MV-4-11 (cell line): ENCODE results near the gene RABGGTA.
A peak's percentile ranks its signal among the peaks of the same experiment; 100 is the strongest.
"Not testable (repeated sequence)": the region's sequence is repeated elsewhere in the genome, so short reads cannot be mapped to it uniquely, and the experiment has no call there.

Source experiments
- DNase-seq: peaks from one replicate; lab custom pipeline; 2025; lab: John Stamatoyannopoulos, UW

RABGGTA gene

GRCh38 chr14:24240110-24240918 lies 31.1 kb downstream of the RABGGTA start:
- DNase-seq, result no peak

DNA sequence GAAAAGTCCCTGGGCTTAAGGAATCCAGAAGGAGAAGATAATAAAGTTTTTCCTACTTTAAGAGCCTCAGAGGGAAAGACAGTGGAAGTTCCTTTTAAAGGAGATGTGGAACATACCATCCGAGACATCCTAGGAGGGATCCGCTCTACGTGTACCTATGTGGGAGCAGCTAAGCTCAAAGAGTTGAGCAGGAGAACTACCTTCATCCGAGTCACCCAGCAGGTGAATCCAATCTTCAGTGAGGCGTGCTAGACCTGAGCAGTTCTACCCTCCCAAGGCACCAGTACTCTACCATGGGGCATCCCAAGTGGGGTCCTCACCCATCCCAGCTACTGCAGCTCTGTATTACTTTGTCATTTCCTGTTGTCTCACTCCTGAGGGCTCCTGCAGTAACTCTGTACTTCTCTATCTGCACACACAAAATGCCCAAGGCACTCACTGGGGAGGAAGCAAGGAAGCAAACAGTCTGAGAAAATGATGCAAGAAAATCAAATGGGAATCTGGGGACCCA lies 32.8 kb downstream of the RABGGTA start:
- DNase-seq, result no peak

DNA sequence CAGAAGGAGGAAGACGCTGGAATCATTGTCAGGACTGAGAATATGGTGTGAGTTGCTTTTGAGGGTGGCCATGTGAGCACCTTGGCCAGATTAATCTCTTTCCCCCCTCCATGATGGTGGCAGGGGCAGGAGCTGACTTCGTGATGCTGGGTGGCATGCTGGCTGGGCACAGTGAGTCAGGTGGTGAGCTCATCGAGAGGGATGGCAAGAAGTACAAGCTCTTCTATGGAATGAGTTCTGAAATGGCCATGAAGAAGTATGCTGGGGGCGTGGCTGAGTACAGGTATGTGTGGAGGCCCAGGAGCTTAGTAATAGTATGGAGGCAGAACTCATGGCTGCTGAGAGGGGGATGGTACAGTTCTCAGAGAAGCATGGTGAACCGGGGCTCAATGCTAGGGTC lies 33.3 kb downstream of the RABGGTA start:
- no peak for DNase-seq

DNA sequence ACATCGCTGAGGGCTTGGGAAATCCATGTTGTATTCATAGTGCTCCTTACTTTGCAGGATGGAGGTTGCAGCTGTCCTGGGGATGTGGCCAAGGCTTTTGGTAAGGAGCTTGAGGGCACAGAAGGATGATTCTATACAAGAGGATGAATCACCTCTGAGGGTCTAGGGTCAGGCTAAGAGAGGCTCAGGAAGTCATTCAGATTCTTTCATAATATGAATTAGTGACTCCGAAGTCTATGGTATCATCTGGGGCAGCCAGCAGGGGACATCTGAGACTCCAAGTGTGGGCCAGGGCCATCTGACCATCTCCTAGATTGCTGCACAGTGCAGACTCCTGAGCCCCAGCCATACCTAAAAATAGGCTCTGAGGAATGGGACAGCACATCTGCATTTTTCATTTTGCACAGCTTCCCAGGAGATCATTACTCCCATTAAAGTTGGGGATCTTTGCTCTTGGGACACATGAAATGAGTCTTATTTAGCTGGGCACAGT lies 33.9 kb downstream of the RABGGTA start:
- no peak for DNase-seq

GRCh38 chr14:24236689-24237462 lies 34.5 kb downstream of the RABGGTA start:
- DNase-seq, result no peak

GRCh38 chr14:24235804-24236688 lies 35.4 kb downstream of the RABGGTA start:
- no peak for DNase-seq

DNA sequence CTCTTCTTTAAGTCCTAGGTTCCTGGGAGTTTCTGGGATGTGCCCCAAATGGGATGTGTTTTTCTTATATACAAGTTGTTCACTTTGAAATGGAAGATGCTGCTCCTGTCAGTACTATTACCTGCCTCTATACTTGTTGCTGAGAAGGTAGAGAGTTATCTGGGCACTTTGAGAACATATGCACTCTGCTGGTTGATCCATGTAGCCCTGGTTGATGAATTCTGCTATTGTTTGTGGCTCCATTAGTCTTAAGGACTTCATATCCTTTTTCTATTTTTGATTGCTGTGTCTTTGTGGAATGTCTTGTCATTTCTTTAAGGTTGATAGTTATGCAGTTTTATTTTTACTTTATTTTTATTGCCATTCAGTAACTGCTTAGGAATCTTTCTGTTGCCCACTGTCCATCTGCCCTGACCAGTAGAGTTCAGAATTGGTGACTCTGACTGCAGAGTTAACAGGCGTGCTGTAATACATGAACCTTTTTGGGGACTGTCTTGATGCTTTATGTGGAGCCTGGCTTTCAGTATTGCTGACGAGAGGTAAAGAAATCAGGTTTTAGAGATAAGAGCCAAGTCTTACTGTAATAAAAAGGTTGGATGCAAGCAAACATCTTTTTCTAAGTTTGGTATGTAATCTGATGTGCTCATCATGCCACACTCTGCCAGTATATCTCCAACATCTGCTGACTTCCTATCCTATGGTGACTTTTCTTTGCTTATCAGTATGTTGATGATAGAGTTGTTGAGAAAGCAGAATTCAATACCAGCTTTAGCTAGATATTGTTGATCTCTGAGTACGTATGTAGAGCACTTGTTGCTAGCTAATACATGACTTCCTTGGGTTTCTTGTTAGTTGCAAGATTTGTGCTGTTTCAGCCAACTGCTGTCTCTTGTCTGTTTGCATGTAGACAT lies 37.0 kb downstream of the RABGGTA start:
- no peak for DNase-seq

- no peak for DNase-seq
Measured at GRCh38 chr14:24233538-24233866, 37.9 kb downstream of the RABGGTA start.

DNA sequence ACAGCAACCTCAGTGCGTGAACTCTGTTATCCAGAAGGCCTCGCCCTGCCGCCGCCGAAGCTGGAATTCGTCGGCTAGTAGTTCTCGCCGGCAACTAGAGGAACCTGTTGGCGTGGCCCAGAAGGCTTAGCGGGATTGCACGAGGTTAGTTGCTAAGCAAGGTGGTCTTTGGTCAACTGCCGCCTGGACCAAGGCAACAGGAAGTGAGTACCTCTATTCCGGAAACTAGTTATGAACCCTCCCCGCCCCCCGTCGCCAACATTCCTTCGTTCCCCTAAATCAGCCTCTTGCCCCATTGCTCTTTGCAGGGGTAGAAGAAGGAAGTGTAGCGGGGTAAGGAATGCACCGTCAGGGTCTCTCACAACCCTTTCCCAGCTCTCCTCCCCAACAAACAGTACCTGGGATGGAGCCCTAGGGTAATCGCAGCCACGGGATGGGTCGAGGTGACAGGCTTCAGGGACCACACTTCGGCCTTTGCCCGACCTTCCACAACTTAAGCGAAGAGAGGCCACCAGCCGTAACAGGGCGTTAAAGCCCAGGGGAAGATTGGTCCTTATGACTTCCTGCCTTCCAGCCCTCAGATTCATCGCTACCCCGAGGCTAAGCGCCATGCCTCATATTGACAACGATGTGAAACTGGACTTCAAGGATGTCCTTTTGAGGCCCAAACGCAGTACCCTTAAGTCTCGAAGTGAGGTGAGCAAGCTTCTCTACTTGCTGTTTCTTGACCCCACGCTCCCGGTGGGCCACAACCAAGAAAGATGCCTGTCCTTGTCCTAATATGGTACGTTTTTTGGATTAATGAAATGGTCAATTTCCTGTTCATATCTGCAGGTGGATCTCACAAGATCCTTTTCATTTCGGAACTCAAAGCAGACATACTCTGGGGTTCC lies 38.5 kb downstream of the RABGGTA start, which contains the start of gene GMPR2:
Gene GMPR2 (plus strand): TSS at position 285 of the 893 bp plus-strand sequence. CDS start 325 bp downstream, at position 610.
- no peak for DNase-seq

DNA sequence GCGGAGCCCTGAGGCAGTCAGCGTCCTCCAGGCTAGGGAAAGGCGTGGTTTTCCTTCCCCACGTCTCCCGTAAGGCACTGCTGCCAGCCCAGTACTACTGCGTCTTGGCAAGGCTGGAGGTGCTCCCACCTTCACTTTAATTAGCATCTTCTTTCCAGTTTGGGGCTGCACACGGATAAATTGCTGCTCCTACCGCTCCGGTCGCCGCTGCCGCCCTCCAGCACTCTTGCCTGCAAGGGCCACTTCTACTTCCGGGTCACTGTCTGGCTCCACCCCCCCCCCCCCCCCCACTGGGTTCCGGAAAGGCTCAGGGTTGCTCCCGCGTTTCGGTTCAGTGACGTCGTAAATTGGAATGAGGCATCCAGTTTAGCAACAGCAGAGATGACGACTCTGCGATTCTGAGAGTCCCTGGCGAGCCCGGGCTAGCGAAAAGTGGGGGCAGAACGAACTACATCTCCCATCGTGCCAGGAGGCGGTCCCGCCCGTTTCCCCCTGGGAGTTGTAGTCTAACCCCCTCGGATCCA lies 39.2 kb downstream of the RABGGTA start, which contains the start of gene NEDD8:
Gene NEDD8 (minus strand): TSS at position 247 of the 524 bp plus-strand sequence. CDS start 100 bp downstream, at position 147.
- DNase-seq, result peak; percentile 98

DNA sequence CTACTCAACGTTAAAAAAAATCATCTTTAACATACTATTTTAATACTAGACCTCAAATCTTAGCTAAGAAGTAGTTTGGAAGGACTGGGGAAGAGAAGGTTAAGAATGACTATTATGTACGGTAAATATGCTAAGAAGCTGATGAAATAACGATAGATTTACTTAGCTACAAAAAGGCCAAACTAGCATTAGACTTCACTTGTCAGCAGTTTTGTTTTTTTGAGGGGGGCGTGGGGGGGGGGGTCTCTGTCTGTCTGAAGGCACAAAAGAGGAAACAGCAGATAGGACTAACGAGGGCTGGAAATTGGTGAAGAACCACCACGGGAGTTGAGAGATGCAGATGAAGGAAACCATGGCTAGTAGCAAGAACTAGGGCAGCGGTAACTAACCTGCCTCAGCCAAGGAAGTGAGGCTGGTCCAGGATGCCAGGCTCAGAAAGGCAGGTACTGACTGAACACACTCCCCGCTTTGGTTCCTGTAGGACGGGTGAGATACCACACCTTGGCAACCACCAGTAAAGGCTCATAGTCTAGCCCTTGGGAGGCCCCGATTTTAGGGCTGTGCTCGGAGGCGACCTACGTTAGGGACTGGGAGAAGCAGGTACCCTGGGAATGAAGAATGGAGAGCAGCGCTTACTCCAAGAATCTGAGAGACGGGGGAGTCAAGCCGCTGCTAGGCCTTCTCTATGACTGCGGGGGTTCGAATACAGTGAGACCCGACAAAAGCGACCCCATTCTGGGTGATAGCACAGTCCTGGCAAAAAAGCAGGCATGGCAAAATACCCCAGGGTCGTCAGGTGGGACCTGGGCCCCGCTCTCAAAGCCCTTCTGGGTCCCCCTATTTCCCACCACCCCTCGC lies 39.9 kb downstream of the RABGGTA start:
- DNase-seq, result no peak

DNA sequence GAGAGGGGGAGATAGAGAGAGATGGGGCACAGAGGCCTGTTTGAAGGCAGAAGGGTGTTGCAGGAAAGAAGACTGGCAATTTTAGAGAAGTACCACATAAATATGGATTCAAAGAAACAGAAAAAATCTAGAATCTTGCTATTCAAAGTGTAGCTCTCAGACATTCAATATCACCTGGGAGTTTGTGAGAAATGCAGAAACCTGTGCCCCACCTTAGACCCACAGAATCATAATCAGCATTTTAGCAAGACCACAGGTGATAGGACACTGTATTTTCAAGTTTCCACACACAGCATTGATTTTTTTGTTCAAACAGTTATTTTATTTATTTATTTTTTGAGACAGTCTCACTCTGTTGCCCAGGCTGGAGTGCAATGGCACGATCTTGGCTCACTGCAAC lies 42.5 kb downstream of the RABGGTA start:
- DNase-seq, result no peak

DNA sequence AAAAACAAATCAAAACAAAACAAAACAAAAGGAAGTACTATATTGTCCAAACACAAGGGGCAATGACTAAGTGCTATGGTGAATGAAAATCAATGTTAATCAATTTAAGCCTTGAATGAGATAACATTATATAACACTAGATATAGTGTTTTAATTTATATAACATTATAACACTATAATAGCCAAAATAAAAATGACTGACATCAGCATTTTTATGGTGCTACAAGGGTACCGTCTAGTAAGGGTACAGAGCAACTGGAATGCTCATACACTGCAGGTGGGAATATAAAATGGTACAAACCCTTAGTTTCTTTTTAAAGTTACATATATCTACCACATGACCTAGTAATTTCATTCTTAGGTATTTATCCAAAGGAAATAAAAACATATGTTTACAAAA lies 44.9 kb downstream of the RABGGTA start:
- DNase-seq, result no peak

- no peak for DNase-seq
Measured at GRCh38 chr14:24224618-24225071, 46.8 kb downstream of the RABGGTA start.

DNA sequence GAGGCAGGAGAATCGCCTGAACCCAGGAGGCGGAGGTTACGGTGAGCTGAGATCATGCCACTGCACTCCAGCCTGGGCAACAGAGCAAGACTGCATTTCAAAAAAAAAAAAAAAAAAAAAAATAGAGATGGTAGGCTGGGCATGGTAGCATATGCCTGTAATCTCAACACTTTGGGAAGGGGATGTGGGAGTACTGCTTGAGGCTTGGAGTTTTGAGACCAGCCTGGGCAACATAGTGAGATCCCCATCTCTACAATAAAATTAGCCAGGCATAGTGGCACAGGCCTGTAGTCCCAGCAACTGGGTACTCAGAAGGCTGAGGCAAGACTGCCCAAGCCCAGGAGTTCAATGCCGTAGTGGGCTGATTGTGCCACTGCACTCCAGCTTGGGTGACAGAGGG lies 48.4 kb downstream of the RABGGTA start:
- not testable (repeated sequence) for DNase-seq

DNA sequence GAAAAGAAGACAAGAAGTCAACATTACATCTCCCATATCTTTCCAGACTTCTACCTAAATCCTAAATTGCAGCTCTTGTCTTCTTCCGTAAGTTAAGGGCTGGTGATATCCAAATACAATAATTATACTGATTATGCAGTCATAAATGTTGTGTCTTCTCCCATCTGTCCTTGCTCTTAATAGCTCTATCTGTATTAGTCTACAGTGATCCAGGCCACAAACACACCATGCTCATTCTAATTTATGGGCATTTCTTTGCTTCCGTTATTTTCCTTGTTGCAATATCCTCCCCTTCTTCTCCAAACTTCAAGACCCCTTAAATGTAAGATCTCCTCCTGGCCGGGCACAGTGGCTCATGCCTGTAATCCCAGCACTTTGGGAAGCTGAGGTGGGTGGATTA lies 51.9 kb downstream of the RABGGTA start:
- no peak for DNase-seq

DNA sequence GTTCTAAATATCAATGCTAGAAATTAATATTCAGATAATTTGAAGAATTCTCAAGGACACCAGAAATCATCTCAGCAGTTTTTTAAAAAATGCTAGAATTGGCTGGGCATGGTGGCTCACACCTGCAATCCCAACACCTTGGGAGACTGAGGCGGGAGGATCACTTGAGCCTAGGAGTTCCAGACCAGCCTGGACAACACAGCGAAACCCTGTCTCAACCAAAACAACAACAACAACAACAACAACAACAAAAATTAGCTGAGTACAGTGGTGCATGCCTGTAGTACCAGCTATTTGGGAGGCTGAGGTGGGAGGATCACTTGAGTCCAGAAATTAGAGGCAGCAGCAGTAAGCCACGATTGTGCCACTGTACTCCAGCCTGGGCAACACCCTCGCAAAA lies 52.3 kb downstream of the RABGGTA start:
- no peak for DNase-seq

- DNase-seq, result not testable (repeated sequence)
Measured at GRCh38 chr14:24216876-24217275, 54.5 kb downstream of the RABGGTA start.
